Measurements from ENCODE around the gene ZGRF1.

GRCh38 chr4:112560084-112560483 is 76.6 kb downstream of the ZGRF1 start:
- no peak for TF ChIP-seq POLR2A (IDR thresholded peaks at IDR 0.05)
- TF ChIP-seq CTCF (IDR thresholded peaks at IDR 0.05 in 4 of 5, conservative IDR thresholded peaks at IDR 0.05 in 1 of 5), result no peak
